CD14-positive monocyte (primary cell): ENCODE data around the gene STRBP. TPM values are rescaled to one million over a fixed set of nuclear protein-coding genes. Genes with fewer than 3 reads are reported as not detected.

Experiments used
- DNase-seq, 3 donors: peaks; one replicate each; pipeline ENCODE4 v3.0.0-alpha.2; 2011 to 2022
- H2AFZ ChIP-seq: 2 replicates; pipeline ENCODE4 v1.6.0; 2012; ENCODE audit warnings: mild to moderate bottlenecking, low read depth, low read length, inconsistent platforms; ENCODE audit not compliant: insufficient read depth, poor library complexity, severe bottlenecking
- H3K27ac ChIP-seq, 2 donors: 1 replicate in 1 of 2; 2 replicates in 1 of 2; pipeline ENCODE4 v1.5.1; 2012 to 2013; ENCODE audit warnings: low read length in 2 of 2, control low read depth in 1 of 2, inconsistent platforms in 1 of 2, low read depth in 1 of 2, mild to moderate bottlenecking in 1 of 2
- H3K27me3 ChIP-seq, 2 donors: one replicate each; pipeline versions ENCODE4 v1.6.0 to v1.6.1; 2011 to 2013; ENCODE audit warnings: low read length in 2 of 2; ENCODE audit not compliant: control insufficient read depth in 2 of 2, insufficient read depth in 2 of 2
- H3K36me3 ChIP-seq, 2 donors: replicated peaks in 1 of 2; 1 replicate in 1 of 2; 2 replicates in 1 of 2; pipeline versions ENCODE4 v1.5.1 to v1.6.1; 2012 to 2013; ENCODE audit warnings: low read length in 2 of 2, control low read depth in 1 of 2, inconsistent platforms in 1 of 2, mild to moderate bottlenecking in 1 of 2; ENCODE audit not compliant: insufficient read depth in 2 of 2, control insufficient read depth in 1 of 2
- H3K4me1 ChIP-seq, 2 donors: 1 replicate in 1 of 2; 2 replicates in 1 of 2; pipeline versions ENCODE4 v1.5.1 to v1.6.1; 2012 to 2013; ENCODE audit warnings: low read length in 2 of 2, control low read depth in 1 of 2, inconsistent platforms in 1 of 2, mild to moderate bottlenecking in 1 of 2, moderate library complexity in 1 of 2; ENCODE audit not compliant: insufficient read depth in 2 of 2, control insufficient read depth in 1 of 2
- H3K4me2 ChIP-seq: replicated peaks from 2 replicates; pipeline ENCODE3; 2012; ENCODE audit warnings: low read length, moderate library complexity, mild to moderate bottlenecking; ENCODE audit not compliant: poor library complexity, severe bottlenecking; ENCODE audit errors: extremely low read depth
- H3K4me3 ChIP-seq, 3 experiments: fragments of 200-600 bp in 1 of 3; sonication (generic) in 1 of 3; replicated peaks in 1 of 3; 1 replicate in 2 of 3; 2 replicates in 1 of 3; pipeline ENCODE4 v1.5.1; 2011 to 2013; ENCODE audit warnings: low read length in 3 of 3, mild to moderate bottlenecking in 3 of 3, control low read depth in 2 of 3, low read depth in 2 of 3, inconsistent platforms in 1 of 3, moderate library complexity in 1 of 3
- H3K79me2 ChIP-seq: 2 replicates; pipeline ENCODE4 v1.6.0; 2012; ENCODE audit warnings: mild to moderate bottlenecking, control low read depth, inconsistent platforms, low read length, moderate library complexity; ENCODE audit not compliant: insufficient read depth
- H3K9ac ChIP-seq: 2 replicates; pipeline ENCODE4 v1.6.0; 2017; ENCODE audit warnings: low read length, mild to moderate bottlenecking; ENCODE audit not compliant: insufficient read depth, poor library complexity, severe bottlenecking
- H3K9me3 ChIP-seq, 2 donors: replicated peaks in 1 of 2; 1 replicate in 1 of 2; 2 replicates in 1 of 2; pipeline versions ENCODE4 v1.5.1 to v1.6.1; 2012 to 2013; ENCODE audit warnings: low read length in 2 of 2, control low read depth in 1 of 2; ENCODE audit not compliant: control insufficient read depth in 1 of 2, insufficient read depth in 1 of 2
- H4K20me1 ChIP-seq: 2 replicates; pipeline ENCODE4 v1.6.0; 2012; ENCODE audit warnings: mild to moderate bottlenecking, low read length, control low read depth, moderate library complexity; ENCODE audit not compliant: insufficient read depth
- H3K27ac Mint-ChIP-seq, 7 donors: one replicate each; pipeline ENCODE4 v1.8.0; 2020; ENCODE audit warnings: mild to moderate bottlenecking in 7 of 7, mixed read lengths in 7 of 7, moderate library complexity in 6 of 7, inconsistent platforms in 2 of 7
- H3K27me3 Mint-ChIP-seq, 3 donors: one replicate each; pipeline ENCODE4 v1.8.0; 2021 to 2022; ENCODE audit warnings: low read depth in 3 of 3, mild to moderate bottlenecking in 3 of 3, mixed read lengths in 3 of 3, moderate library complexity in 3 of 3, inconsistent platforms in 1 of 3
- H3K36me3 Mint-ChIP-seq, 2 donors: one replicate each; pipeline ENCODE4 v1.8.0; 2020; ENCODE audit warnings: mixed read lengths in 2 of 2, inconsistent platforms in 1 of 2, mild to moderate bottlenecking in 1 of 2
- H3K4me1 Mint-ChIP-seq: one replicate; pipeline ENCODE4 v1.8.0; 2020; ENCODE audit warnings: mild to moderate bottlenecking, mixed read lengths
- H3K4me3 Mint-ChIP-seq, 2 donors: one replicate each; pipeline ENCODE4 v1.8.0; 2020; ENCODE audit warnings: mild to moderate bottlenecking in 2 of 2, mixed read lengths in 2 of 2, moderate library complexity in 1 of 2
- H3K9me3 Mint-ChIP-seq, 7 donors: one replicate each; pipeline ENCODE4 v1.8.0; 2020 to 2022; ENCODE audit warnings: mixed read lengths in 7 of 7, mild to moderate bottlenecking in 6 of 7, moderate library complexity in 6 of 7, inconsistent platforms in 2 of 7
- WGBS: methylation state at CpG from one replicate; pipeline ENCODE4 v1.1.5; 2013; ENCODE audit warnings: missing lambda C conversion rate; ENCODE audit not compliant: insufficient coverage; 5-methylcytosine and 5-hydroxymethylcytosine counted together
- intact Hi-C, 2 donors: fragments of 100-400 bp; cut with micrococcal nuclease; formaldehyde crosslinking; loops; one replicate each; pipeline versions ENCODE4 v1.15.0 to v1.15.1; 2023
- polyA plus RNA-seq, 3 donors: library from polyadenylated mRNA; depleted of rRNA in 1 of 3; unstranded in 2 of 3; stranded (reverse) in 1 of 3; fragments of 300-500 nt in 2 of 3; fragments of >200 nt in 1 of 3; fragmentation: Illumina TruSeq in 2 of 3; gene quantifications; 1 replicate in 2 of 3; 2 replicates in 1 of 3; pipeline ENCODE4 v1.2.3, GENCODE V29; 2012 to 2021
- TF ChIP-seq, protein P1 (sequence below): fragments of 200-600 bp; IDR thresholded peaks from one replicate; pipeline ENCODE4 v1.8.0; 2022; ENCODE audit warnings: antibody characterized with exemption, mild to moderate bottlenecking

The STRBP gene
- polyA plus RNA-seq, 3 donors: 0.97 to 1.9 (median 1.9) TPM

DNA sequence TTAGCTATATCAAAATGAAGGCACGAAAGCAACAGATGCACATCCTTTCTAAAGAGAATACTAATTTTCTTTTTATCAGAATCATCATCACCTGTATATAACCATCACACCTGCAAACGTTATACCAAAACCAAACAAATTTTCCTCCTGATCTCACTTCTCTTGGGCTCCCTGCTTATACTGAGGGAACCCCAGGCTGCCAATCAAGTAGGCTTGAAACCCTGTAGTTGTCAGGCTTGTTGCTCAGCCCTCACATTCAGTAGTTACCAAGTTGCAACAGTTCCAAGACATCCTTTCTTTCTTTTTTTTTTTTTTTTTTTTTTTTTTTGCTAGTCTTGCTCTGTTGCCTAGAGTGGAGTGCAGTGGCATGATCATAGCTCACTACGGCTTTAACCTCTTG lies 12.7 kb downstream of the STRBP start:
- TF ChIP-seq, protein P1, sequence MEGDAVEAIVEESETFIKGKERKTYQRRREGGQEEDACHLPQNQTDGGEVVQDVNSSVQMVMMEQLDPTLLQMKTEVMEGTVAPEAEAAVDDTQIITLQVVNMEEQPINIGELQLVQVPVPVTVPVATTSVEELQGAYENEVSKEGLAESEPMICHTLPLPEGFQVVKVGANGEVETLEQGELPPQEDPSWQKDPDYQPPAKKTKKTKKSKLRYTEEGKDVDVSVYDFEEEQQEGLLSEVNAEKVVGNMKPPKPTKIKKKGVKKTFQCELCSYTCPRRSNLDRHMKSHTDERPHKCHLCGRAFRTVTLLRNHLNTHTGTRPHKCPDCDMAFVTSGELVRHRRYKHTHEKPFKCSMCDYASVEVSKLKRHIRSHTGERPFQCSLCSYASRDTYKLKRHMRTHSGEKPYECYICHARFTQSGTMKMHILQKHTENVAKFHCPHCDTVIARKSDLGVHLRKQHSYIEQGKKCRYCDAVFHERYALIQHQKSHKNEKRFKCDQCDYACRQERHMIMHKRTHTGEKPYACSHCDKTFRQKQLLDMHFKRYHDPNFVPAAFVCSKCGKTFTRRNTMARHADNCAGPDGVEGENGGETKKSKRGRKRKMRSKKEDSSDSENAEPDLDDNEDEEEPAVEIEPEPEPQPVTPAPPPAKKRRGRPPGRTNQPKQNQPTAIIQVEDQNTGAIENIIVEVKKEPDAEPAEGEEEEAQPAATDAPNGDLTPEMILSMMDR: no peak
- H3K27ac ChIP-seq: no peak overlapping the region
- no peak overlapping the region for H2AFZ ChIP-seq
- intact Hi-C loops: loop anchor here in 1 of 2 donors (10.0 kb wide), 1 partner anchor 61 kb away; no protein-coding TSS in a partner anchor
- H3K4me2 ChIP-seq: no peak overlapping the region
- peaks cover 0 to 2% (median 0%) of the 10 kb centered on the region in 7 donors for H3K9me3 Mint-ChIP-seq
- H3K36me3 ChIP-seq: no peaks in the 10 kb centered on the region
- H3K9me3 ChIP-seq: no peaks in the 10 kb centered on the region
- no peaks in the 10 kb centered on the region for H3K36me3 Mint-ChIP-seq
- WGBS: 94% methylated on average over 2 of the region's 3 CpGs
- H3K27ac Mint-ChIP-seq: no peak overlapping the region
- H3K4me3 ChIP-seq: no peak overlapping the region
- H3K79me2 ChIP-seq: no peaks in the 10 kb centered on the region
- H3K4me1 Mint-ChIP-seq: no peaks in the 10 kb centered on the region
- no peak overlapping the region for H3K9ac ChIP-seq
- H3K27me3 ChIP-seq: no peaks in the 10 kb centered on the region
- H3K4me3 Mint-ChIP-seq: no peak overlapping the region
- no peaks in the 10 kb centered on the region for H3K4me1 ChIP-seq
- no peak for DNase-seq
- H3K27me3 Mint-ChIP-seq: no peaks in the 10 kb centered on the region
- H4K20me1 ChIP-seq: no peaks in the 10 kb centered on the region

DNA sequence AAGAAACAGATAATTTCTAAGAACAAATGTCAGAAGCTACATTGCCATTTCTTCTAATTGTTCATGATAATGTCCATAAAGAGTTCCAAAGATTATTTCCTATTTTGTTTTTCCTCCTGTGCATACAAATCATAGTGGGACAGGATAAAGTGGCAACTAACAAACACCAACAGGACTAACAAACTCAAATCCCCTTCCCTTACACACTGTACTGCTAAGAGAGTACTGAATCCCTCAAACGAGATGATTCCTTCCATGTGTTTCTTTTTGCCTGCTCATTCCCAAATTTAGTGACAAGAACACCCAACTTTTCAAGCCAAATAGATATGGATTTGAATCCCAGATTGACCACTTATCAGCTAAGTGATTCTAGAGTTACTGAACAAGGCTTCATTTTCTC lies 15.2 kb downstream of the STRBP start:
- H3K4me3 Mint-ChIP-seq: no peak overlapping the region
- no peaks in the 10 kb centered on the region for H3K4me1 Mint-ChIP-seq
- intact Hi-C loops: loop anchor here in 1 of 2 donors (10.0 kb wide), 1 partner anchor 58 kb away; no protein-coding TSS in a partner anchor
- H3K27me3 Mint-ChIP-seq: no peaks in the 10 kb centered on the region
- Histone ChIP-seq H3K4me2 (no peak overlapping the region), H4K20me1 (no peaks in the 10 kb centered on the region), H3K9ac (no peak overlapping the region), H3K79me2 (no peaks in the 10 kb centered on the region), H3K4me1 (no peaks in the 10 kb centered on the region), H3K36me3 (no peaks in the 10 kb centered on the region), H3K27me3 (no peaks in the 10 kb centered on the region), H3K9me3 (no peaks in the 10 kb centered on the region), H3K4me3 (no peak overlapping the region), H3K27ac (no peak overlapping the region), H2AFZ (no peak overlapping the region)
- no peaks in the 10 kb centered on the region for H3K36me3 Mint-ChIP-seq
- peak overlapping the region in 1 of 7 donors; percentile 30 for H3K27ac Mint-ChIP-seq
- no CpG with 5 or more reads among the region's 1 CpG for WGBS
- H3K9me3 Mint-ChIP-seq: peaks cover 0 to 2% (median 0%) of the 10 kb centered on the region in 7 donors
- no peak for DNase-seq
- TF ChIP-seq, protein P1: no peak
